ENCODE data around the gene TEN1. TPM values are rescaled to one million over a fixed set of nuclear protein-coding genes. Genes with fewer than 3 reads are reported as not detected.

The TEN1 gene
- total and polyA plus RNA-seq, 9 of the 15 experiments (the other 6 are each of a cell fraction or from before 2014, with no cell fraction given), result 1.3 to 25.7 (median 10.1) TPM

- TF ChIP-seq, protein P1, sequence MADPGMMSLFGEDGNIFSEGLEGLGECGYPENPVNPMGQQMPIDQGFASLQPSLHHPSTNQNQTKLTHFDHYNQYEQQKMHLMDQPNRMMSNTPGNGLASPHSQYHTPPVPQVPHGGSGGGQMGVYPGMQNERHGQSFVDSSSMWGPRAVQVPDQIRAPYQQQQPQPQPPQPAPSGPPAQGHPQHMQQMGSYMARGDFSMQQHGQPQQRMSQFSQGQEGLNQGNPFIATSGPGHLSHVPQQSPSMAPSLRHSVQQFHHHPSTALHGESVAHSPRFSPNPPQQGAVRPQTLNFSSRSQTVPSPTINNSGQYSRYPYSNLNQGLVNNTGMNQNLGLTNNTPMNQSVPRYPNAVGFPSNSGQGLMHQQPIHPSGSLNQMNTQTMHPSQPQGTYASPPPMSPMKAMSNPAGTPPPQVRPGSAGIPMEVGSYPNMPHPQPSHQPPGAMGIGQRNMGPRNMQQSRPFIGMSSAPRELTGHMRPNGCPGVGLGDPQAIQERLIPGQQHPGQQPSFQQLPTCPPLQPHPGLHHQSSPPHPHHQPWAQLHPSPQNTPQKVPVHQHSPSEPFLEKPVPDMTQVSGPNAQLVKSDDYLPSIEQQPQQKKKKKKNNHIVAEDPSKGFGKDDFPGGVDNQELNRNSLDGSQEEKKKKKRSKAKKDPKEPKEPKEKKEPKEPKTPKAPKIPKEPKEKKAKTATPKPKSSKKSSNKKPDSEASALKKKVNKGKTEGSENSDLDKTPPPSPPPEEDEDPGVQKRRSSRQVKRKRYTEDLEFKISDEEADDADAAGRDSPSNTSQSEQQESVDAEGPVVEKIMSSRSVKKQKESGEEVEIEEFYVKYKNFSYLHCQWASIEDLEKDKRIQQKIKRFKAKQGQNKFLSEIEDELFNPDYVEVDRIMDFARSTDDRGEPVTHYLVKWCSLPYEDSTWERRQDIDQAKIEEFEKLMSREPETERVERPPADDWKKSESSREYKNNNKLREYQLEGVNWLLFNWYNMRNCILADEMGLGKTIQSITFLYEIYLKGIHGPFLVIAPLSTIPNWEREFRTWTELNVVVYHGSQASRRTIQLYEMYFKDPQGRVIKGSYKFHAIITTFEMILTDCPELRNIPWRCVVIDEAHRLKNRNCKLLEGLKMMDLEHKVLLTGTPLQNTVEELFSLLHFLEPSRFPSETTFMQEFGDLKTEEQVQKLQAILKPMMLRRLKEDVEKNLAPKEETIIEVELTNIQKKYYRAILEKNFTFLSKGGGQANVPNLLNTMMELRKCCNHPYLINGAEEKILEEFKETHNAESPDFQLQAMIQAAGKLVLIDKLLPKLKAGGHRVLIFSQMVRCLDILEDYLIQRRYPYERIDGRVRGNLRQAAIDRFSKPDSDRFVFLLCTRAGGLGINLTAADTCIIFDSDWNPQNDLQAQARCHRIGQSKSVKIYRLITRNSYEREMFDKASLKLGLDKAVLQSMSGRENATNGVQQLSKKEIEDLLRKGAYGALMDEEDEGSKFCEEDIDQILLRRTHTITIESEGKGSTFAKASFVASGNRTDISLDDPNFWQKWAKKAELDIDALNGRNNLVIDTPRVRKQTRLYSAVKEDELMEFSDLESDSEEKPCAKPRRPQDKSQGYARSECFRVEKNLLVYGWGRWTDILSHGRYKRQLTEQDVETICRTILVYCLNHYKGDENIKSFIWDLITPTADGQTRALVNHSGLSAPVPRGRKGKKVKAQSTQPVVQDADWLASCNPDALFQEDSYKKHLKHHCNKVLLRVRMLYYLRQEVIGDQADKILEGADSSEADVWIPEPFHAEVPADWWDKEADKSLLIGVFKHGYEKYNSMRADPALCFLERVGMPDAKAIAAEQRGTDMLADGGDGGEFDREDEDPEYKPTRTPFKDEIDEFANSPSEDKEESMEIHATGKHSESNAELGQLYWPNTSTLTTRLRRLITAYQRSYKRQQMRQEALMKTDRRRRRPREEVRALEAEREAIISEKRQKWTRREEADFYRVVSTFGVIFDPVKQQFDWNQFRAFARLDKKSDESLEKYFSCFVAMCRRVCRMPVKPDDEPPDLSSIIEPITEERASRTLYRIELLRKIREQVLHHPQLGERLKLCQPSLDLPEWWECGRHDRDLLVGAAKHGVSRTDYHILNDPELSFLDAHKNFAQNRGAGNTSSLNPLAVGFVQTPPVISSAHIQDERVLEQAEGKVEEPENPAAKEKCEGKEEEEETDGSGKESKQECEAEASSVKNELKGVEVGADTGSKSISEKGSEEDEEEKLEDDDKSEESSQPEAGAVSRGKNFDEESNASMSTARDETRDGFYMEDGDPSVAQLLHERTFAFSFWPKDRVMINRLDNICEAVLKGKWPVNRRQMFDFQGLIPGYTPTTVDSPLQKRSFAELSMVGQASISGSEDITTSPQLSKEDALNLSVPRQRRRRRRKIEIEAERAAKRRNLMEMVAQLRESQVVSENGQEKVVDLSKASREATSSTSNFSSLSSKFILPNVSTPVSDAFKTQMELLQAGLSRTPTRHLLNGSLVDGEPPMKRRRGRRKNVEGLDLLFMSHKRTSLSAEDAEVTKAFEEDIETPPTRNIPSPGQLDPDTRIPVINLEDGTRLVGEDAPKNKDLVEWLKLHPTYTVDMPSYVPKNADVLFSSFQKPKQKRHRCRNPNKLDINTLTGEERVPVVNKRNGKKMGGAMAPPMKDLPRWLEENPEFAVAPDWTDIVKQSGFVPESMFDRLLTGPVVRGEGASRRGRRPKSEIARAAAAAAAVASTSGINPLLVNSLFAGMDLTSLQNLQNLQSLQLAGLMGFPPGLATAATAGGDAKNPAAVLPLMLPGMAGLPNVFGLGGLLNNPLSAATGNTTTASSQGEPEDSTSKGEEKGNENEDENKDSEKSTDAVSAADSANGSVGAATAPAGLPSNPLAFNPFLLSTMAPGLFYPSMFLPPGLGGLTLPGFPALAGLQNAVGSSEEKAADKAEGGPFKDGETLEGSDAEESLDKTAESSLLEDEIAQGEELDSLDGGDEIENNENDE (IDR thresholded peaks at IDR 0.05; ENCODE audit: low read depth, low read length), result no peak
- TF ChIP-seq NRF1 (conservative IDR thresholded peaks at IDR 0.05 in 1 of 2, IDR thresholded peaks at IDR 0.05 in 1 of 2) (peak; percentile 76 to 81), ZBTB7A (IDR thresholded peaks at IDR 0.05; ENCODE audit: borderline replicate concordance, control insufficient read depth, low read depth, low read length) (peak; percentile 31; the same call in 1 of the 2 replicates), PREB (CRISPR knock-in tag; IDR thresholded peaks at IDR 0.05) (no peak), HSF4 (CRISPR knock-in tag; IDR thresholded peaks at IDR 0.05; ENCODE audit: borderline replicate concordance) (no peak), CTBP1 (IDR thresholded peaks at IDR 0.05; ENCODE audit: borderline replicate concordance) (no peak), PTTG1 (tag; IDR thresholded peaks at IDR 0.05; ENCODE audit: low read depth) (no peak)
- TF ChIP-seq, protein P2, sequence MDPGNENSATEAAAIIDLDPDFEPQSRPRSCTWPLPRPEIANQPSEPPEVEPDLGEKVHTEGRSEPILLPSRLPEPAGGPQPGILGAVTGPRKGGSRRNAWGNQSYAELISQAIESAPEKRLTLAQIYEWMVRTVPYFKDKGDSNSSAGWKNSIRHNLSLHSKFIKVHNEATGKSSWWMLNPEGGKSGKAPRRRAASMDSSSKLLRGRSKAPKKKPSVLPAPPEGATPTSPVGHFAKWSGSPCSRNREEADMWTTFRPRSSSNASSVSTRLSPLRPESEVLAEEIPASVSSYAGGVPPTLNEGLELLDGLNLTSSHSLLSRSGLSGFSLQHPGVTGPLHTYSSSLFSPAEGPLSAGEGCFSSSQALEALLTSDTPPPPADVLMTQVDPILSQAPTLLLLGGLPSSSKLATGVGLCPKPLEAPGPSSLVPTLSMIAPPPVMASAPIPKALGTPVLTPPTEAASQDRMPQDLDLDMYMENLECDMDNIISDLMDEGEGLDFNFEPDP (CRISPR knock-in tag; IDR thresholded peaks at IDR 0.05), result no peak
- TF ChIP-seq, protein P3, sequence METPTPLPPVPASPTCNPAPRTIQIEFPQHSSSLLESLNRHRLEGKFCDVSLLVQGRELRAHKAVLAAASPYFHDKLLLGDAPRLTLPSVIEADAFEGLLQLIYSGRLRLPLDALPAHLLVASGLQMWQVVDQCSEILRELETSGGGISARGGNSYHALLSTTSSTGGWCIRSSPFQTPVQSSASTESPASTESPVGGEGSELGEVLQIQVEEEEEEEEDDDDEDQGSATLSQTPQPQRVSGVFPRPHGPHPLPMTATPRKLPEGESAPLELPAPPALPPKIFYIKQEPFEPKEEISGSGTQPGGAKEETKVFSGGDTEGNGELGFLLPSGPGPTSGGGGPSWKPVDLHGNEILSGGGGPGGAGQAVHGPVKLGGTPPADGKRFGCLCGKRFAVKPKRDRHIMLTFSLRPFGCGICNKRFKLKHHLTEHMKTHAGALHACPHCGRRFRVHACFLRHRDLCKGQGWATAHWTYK (CRISPR knock-in tag; IDR thresholded peaks at IDR 0.05), result no peak
- TF ChIP-seq, protein P4, sequence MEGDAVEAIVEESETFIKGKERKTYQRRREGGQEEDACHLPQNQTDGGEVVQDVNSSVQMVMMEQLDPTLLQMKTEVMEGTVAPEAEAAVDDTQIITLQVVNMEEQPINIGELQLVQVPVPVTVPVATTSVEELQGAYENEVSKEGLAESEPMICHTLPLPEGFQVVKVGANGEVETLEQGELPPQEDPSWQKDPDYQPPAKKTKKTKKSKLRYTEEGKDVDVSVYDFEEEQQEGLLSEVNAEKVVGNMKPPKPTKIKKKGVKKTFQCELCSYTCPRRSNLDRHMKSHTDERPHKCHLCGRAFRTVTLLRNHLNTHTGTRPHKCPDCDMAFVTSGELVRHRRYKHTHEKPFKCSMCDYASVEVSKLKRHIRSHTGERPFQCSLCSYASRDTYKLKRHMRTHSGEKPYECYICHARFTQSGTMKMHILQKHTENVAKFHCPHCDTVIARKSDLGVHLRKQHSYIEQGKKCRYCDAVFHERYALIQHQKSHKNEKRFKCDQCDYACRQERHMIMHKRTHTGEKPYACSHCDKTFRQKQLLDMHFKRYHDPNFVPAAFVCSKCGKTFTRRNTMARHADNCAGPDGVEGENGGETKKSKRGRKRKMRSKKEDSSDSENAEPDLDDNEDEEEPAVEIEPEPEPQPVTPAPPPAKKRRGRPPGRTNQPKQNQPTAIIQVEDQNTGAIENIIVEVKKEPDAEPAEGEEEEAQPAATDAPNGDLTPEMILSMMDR (IDR thresholded peaks at IDR 0.05 in 2 of 3, conservative IDR thresholded peaks at IDR 0.05 in 1 of 3; ENCODE audit: insufficient read depth in 2 of 3, low read depth in 1 of 3, low read length in 3 of 3), result peak in 2 of 3 experiments; percentile 5 to 13; a peak in 2 of 6 replicates
These were observed 35.9 kb downstream of the TEN1 start (continued) for GRCh38 chr17:76014925-76015261.
